Measurements from ENCODE around the gene C14orf93.
"Not testable (repeated sequence)": the region's sequence is repeated elsewhere in the genome, so short reads cannot be mapped to it uniquely, and the experiment has no call there.

The C14orf93 gene

DNA sequence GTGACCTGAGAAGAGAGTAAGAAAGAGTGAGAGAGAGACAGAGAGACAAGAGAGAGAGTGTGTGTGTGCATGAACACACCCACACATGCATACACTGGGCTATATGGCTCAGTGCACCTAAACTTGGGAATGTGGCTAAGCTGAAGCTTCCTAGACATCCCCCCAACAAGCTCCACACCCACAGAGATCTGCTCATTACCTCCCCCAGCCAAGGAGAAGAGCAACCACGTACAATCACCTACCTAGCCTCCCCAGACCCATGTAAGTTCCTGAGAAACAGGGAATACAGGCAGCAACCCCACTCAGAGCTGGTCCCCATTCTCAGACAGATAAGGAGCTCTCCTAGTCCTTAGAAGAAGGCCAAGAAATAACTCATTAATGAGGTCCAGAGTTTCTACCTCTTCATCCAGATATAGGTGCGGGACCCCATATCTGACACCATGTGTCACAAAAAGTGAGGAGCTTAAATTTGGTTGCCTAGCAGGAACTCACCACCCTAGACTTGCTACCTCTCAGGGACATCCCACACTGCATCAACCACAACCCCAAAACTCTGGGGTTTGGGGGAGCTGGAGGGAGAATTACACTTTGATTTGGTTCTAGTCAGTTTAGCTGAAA lies 37.5 kb downstream of the C14orf93 start:
- DNase-seq = no peak

DNA sequence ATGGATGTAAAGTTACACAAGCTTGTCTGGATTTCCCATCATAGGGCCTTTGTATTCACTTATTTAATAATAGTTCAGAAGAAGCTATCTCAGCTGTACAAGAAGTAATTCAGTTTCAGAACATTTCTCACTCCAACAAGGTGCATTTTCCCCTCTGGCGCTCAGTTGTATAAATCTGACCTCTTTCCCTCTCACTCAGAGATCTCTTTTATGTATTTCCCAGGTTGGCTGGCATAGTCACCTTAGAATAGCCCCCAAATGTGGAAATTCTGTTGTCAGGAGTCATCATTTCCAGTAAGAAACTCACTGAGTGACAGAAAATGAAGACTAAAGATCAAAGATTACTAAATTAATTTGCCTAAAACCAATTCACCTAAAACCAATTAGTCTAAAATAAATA lies 38.8 kb downstream of the C14orf93 start:
- DNase-seq = no peak

GRCh38 chr14:22966783-22967269 lies 43.1 kb downstream of the C14orf93 start:
- DNase-seq = no peak

DNA sequence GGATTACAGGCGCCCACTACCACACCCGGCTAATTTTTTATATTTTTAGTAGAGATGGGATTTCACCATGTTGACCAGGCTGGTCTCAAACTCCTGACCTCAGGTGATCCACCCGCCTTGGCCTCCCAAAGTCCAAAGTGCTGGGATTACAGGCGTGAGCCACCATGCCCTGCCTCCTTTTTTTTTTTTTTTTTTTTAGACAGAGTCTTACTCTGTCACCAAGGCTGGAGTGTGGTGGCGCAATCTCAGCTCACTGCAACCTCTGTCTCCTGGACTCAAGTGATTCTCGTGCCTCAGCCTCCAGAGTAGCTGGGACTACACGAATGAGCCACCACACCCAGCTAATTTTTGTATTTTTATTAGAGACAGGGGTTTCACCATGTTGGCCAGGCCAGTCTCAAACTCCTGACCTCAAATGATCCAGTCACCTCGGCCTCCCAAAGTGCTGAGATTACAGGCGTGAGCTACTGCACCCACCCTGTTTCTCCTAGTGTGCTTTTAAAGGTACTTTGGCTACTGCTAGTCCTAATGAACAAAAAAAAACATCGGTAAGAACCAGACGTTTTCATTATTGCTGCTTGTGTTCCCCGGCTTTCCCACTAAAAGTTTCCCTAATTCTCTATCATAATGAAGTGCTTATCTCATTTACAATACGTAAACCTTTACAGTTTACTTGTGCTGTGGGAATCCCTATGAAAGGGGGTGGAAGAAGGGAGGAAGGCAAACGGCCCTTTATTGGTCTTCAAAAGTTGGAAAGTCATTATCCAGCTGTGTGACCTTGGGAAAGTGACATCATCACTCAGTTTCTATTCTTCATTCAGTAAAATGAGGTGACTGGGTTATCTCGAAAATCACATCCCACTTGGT lies 43.8 kb downstream of the C14orf93 start:
- DNase-seq = not testable (repeated sequence)

- no peak for DNase-seq
Measured at GRCh38 chr14:22962061-22962676, 47.8 kb downstream of the C14orf93 start.

GRCh38 chr14:22955702-22956569 lies 54.0 kb downstream of the C14orf93 start:
- no peak for DNase-seq

- no peak for DNase-seq
Measured at GRCh38 chr14:22952418-22952817, 57.5 kb downstream of the C14orf93 start.

GRCh38 chr14:22951795-22952194 lies 58.1 kb downstream of the C14orf93 start:
- DNase-seq = not testable (repeated sequence)

GRCh38 chr14:22945642-22946041 lies 64.3 kb downstream of the C14orf93 start:
- no peak for DNase-seq

DNA sequence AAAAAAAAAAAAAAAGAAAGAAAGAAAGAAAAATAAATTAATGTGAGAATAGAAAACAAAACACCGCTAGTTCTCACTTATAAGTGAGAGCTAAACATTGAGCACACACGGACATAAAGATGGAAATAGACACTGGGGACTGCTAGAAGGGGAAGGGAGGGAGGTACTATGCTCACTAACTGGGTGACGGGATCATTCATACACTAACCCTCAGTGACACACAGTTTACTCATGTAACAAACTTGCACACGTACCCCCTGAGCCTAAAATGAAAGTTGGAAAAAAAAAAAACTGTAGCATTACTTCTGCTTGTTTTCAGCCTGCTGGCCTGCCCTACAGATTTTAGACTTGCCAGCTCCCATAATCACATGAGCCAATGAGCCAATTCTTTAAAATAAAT lies 70.3 kb downstream of the C14orf93 start:
- no peak for DNase-seq
